ENCODE results near the gene FHL2.

Gene FHL2

GRCh38 chr2:105397025-105397722 is 1.7 kb downstream of the FHL2 start:
- DNase-seq (ENCODE audit: low spot score), result no peak

DNA sequence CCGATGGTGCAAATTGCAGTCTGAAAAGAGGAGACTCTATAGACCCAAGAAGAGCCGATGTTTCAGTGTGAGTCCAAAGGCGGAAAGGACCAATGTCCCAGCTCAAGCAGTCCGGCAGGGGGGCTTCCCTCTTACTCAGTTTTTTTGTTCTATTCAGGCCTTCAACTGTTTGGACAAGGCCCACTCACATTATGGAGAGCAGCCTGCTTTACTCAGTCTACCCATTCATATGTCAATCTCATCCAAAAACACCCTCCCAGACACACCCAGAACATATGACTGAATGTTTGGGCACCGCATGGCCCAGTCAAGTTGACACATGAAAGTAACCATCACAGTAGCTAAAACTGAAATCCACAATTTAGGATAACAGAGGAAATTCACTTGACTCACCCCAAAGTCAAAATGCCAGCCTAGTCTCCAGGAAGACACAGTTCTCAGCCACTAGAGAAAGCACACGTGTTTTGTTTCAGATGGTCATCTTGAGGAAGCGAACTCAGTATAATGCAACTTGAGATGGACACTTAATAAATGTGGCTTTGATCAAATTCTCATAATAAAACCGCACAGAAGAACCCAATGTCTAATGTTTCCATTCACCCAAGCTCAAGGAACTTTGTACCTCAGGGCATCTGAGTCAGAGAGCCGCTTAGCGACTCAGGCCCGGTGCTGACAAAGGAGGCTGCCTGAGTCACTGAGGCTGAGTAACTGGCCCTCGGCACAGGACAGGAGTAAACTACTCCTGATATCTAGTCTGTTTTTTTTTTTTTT is 2.4 kb downstream of the FHL2 start:
- DNase-seq (ENCODE audit: low spot score), result no peak

DNA sequence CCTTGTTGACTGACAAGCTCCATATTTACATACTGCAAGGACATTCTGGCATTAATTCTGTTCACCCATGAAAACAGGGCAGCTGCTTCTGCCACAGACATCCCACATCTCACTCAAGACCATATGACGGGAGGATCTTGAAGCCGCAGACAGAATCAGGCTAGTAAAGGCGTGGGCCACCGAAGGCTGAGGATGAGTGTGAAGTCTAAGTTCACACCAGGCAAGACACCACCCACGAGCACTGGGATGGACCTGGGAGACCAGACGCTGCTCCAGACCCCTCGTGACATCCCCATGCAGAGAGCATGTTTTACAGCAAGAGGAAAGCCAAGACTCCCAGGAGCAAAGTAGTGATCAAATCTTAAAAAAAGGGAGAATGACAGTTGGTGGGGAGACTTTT is 3.2 kb downstream of the FHL2 start:
- DNase-seq (ENCODE audit: low spot score), result no peak

- no peak for DNase-seq (ENCODE audit: low spot score)
Measured at GRCh38 chr2:105394951-105395611, 3.8 kb downstream of the FHL2 start.

DNA sequence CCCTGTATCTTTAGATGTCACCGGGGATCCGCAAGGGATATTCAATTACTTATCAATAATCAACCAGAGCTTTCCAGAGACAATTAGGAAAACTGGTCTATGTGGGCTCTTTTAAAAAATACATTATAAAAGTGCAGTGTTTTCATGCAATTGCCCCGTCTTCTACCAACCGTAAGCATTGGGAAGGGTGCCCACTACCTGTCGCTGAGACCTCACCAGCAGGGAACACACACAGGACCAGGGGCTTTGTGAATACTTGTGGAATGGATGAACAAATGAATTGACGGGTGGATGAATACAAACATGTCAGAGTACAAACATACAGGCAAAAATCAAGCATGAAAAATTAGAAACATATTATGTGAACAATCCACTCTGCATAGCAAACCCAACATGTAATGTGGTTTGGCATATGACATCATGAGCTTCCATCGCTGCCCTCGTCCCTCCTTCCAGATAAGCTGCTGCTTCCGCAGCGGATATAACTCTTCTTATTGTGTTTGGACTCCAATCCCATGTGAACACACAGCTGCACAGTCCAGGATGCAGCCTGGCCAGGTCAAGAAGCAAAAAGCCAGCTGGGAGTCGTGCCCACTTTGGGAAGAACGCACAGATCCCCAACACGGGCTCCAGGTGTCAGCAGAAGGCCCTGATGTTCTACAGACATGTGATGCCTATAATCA is 5.3 kb downstream of the FHL2 start:
- no peak for DNase-seq (ENCODE audit: low spot score)

GRCh38 chr2:105391763-105392662 is 6.8 kb downstream of the FHL2 start:
- no peak for DNase-seq (ENCODE audit: low spot score)

DNA sequence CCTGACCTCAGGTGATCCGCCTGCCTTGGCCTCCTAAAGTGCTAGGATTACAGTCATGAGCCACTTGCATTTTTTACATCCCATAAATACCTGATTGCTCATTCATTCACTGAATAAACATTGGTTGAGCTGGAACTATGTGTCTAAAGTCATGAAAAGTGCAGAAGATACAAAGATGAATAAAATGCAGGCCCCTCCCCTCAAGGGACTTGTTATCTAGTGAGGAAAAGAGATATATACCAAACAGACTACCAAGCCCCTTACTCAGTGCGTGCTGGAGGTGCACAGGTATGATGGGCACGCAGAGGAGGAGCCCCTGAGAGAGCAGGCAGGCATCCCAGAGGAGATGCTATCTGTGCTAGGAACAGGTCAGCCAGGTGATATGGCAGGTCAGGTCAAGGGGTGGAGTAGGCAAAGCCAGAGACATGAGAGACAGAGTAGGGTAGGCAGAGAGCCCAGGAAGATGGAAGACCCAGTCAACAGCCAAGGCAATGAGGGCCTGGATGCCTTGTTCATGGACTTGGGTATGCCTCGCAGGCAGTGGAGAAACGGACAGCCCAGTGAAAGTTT is 7.7 kb downstream of the FHL2 start:
- no peak for DNase-seq (ENCODE audit: low spot score)

DNA sequence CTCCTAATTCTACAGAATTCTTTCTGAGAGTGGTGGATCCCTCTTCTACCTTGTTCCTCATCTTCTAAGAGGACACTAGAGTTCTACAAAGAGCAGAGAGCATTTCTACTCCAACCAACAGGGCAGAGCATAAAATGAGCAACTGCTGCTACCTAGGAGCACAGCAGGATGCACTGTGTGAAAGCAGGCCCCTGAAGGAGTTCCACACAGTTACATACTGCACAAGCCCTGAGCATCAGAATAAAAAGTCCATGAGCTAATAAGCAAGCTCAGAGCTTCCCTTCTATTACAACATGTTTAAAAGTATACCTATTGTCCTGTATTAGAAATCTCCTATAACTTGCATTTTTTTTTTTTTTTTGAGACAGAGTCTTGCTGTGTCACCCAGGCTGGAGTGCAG is 8.4 kb downstream of the FHL2 start:
- no peak for DNase-seq (ENCODE audit: low spot score)

GRCh38 chr2:105388971-105389381 is 9.9 kb downstream of the FHL2 start:
- DNase-seq (ENCODE audit: low spot score), result no peak

GRCh38 chr2:105387225-105387624 is 11.6 kb downstream of the FHL2 start:
- no peak for DNase-seq (ENCODE audit: low spot score)

GRCh38 chr2:105385731-105386540 is 12.9 kb downstream of the FHL2 start:
- DNase-seq (ENCODE audit: low spot score), result no peak

DNA sequence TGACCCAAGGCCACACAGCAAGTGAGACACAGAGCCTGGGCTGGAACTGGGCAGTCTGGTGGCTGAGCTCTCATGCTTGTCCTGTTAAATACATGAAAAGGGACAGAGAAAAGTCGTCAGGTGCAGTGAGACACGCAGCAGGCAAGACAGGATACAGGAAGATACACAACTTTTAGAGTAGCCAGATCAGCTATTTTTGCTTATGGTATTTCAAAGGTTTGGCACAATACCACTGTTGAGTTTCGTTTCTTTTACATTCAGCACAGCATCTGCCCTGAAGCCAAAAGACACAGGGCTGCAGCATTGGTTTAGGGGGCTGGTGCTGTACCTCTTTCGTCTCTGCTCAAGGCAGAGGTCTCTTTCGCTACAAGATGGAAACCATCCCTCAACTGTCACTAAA is 14.0 kb downstream of the FHL2 start:
- no peak for DNase-seq (ENCODE audit: low spot score)

GRCh38 chr2:105384216-105384615 is 14.6 kb downstream of the FHL2 start:
- DNase-seq (ENCODE audit: low spot score), result no peak

DNA sequence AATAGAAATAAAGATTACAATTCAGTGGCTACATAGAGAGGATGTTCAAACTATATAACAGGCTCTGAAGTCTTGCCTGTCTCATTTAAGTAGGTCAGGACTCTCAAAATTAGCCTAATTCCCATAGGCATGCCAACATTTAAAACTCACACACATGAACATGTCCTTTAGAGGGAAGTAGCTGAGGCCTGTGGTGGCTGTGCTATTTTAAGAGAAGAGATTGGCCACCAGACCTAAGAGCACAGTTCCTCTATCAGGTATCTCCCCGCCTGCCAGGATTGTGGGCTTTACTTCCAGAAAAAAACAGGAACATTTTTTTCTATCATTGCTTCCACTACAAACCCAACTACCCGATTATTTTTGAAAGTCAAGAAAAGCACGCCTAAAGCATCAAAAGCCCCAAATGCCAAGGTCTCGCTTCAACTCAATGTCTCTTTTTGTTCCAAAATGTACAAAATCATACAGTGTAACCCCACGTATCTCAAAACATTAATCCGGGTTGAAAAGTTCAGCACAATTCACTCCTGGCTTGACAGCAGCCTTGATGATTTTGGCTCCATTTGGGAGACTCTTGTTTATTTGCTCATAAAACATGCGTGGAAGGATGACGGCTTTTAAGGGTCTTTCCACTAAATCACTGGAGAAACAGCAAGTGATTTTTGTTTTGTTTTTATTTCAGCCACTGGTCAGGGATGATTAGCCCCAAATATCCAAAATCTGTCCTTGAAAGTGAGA is 15.3 kb downstream of the FHL2 start:
- no peak for DNase-seq (ENCODE audit: low spot score)

- no peak for DNase-seq (ENCODE audit: low spot score)
Measured at GRCh38 chr2:105382177-105382576, 16.7 kb downstream of the FHL2 start.

- DNase-seq (ENCODE audit: low spot score), result no peak
Measured at GRCh38 chr2:105381101-105381668, 17.7 kb downstream of the FHL2 start.

DNA sequence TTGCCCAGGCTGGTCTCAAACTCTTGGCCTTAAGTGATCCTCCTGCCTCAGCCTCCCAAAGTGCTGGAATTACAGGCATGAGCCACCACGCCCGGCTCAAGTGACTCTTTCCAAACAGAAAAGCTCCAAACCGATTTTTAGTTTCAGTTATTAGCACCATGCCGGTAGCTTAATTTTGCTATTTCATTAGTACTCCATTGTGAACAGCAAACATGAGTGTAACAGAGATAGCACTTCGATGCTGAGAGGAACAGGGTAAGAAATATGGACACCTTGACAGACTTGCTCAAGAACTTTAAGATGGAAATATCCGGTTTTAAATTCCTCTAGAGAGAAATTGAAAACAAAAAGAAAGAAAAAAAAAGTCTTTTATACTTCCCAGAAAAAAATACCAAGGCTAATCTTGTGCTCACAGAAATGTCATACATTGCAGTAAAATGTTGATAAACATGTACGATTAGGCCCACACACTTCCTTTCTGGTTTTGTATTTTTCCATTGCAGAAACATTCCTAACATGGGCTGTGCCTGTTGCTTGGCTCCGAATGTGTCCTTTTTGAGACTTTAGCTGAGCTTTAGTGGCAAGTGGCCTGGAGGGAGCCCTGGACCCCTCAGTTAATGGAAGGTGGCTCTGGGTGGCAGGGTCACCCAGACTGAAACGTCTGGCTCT is 18.3 kb downstream of the FHL2 start:
- DNase-seq (ENCODE audit: low spot score), result no peak

GRCh38 chr2:105379741-105380186 is 19.1 kb downstream of the FHL2 start:
- no peak for DNase-seq (ENCODE audit: low spot score)
